GM08714 (cell line): Measurements from ENCODE around the gene FAH.

ENCODE experiments used
- H3K4me3 ChIP-seq: fragments of 200-500 bp; sonication (Bioruptor generic); 2 replicates; pipeline ENCODE4 v1.5.1; 2014; ENCODE audit warnings: mild to moderate bottlenecking, low read length, inconsistent platforms
- ZNF274 ChIP-seq: IDR thresholded peaks from 2 replicates; pipeline ENCODE4 v1.6.1; 2012; ENCODE audit warnings: mild to moderate bottlenecking, low read depth, low read length

FAH gene

GRCh38 chr15:80174017-80174746 lies 21.4 kb downstream of the FAH start:
- H3K4me3 ChIP-seq: no peak overlapping the region
- no peak for TF ChIP-seq ZNF274

DNA sequence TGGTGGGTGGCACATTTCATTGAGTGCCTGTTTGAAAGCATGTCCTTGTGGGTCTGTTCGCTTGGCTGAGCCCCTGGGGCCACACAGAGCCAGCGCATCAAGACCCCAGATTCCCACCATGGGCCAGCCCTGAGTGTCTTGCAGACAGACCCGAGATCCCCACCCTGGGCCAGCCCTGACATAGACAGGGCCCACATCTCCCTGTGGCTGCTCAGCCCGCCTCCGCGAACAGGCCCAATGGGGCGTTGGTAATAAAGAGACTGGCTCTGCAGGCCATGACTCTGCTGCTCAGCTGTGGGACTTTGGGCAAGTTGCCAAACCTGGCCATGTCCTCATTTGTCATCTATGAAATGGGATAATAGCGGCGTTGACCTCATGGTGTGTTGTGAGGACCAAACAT lies 22.6 kb downstream of the FAH start:
- TF ChIP-seq ZNF274: no peak
- no peak overlapping the region for H3K4me3 ChIP-seq

DNA sequence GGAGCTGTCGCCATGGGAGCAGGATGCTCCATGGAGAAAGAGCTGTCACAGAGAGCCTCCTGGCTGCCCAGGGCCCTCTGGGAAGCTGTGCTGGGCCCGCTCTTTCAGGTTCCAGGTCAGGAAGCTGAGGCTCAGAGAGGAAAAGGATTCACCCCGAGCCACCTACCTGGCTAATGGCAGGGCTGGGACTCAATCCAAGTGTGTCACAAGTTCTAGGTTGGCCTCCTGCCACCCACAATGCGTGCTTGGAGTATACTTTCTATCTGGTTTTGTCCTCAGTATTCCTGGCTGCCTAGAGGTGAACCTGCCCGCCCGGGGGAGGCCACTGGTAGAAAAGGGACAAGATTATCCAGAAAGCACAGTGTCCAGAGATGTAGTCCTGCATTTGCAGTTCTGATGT lies 23.6 kb downstream of the FAH start:
- no peak overlapping the region for H3K4me3 ChIP-seq
- TF ChIP-seq ZNF274: no peak

GRCh38 chr15:80177156-80177555 lies 24.4 kb downstream of the FAH start:
- no peak overlapping the region for H3K4me3 ChIP-seq
- TF ChIP-seq ZNF274: no peak

- no peak overlapping the region for H3K4me3 ChIP-seq
- no peak for TF ChIP-seq ZNF274
Observed at GRCh38 chr15:80179025-80179759, 26.4 kb downstream of the FAH start.

GRCh38 chr15:80179935-80180334 lies 27.1 kb downstream of the FAH start:
- no peak for TF ChIP-seq ZNF274
- H3K4me3 ChIP-seq: no peak overlapping the region

- TF ChIP-seq ZNF274: no peak
Observed at GRCh38 chr15:80180468-80180867, 27.7 kb downstream of the FAH start.

GRCh38 chr15:80180986-80181385 lies 28.2 kb downstream of the FAH start:
- no peak overlapping the region for H3K4me3 ChIP-seq
- TF ChIP-seq ZNF274: no peak

More at GRCh38 chr15:80180468-80180867, 27.7 kb downstream of the FAH start:
- H3K4me3 ChIP-seq: no peak overlapping the region

GRCh38 chr15:80182611-80183261 lies 29.9 kb downstream of the FAH start:
- H3K4me3 ChIP-seq: no peak overlapping the region
- no peak for TF ChIP-seq ZNF274

DNA sequence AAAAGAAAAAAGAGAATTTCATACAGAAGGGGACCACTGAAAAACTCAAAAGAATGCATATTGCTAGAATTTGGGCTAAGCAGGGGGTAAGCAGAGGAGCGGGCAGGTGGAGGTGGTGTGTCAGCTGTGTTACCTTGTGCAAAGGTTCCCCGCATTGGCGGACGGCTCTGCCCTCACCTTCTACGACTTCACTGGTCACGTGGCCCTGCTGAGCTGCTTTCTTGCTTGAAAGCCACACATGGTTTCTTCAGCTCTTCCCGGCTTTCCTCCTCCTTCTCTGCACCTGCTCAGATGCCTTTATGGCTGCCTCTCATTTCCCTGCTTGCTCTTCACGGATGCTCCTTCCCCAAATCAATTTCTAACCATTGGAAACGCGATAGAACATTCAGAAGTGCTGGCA lies 30.5 kb downstream of the FAH start:
- TF ChIP-seq ZNF274: no peak
- H3K4me3 ChIP-seq: no peak overlapping the region

- no peak overlapping the region for H3K4me3 ChIP-seq
- TF ChIP-seq ZNF274: no peak
Observed at GRCh38 chr15:80183886-80184285, 31.1 kb downstream of the FAH start.

DNA sequence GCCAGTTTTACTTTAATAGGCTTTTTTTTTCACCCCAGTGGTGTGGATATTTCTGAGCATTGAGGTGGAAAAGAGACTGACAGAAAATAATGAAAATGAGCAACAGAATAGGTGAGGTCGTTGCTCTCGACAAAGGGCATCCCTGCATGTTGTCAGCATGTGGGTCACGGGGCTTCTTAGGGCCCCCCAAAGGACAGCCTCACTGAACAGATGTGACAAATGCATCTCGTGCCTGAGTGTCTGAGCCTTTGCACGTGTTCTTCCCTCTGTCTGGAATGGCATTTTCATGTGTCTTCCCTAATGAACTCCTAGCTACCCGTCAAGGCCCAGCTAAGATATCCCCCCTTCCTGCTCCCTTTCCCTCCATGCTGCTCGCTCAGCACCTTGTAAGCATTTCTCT lies 31.8 kb downstream of the FAH start:
- no peak overlapping the region for H3K4me3 ChIP-seq
- no peak for TF ChIP-seq ZNF274

- TF ChIP-seq ZNF274: no peak
- H3K4me3 ChIP-seq: no peak overlapping the region
Observed at GRCh38 chr15:80185152-80185551, 32.4 kb downstream of the FAH start.

- no peak for TF ChIP-seq ZNF274
Observed at GRCh38 chr15:80186066-80186465, 33.3 kb downstream of the FAH start.

DNA sequence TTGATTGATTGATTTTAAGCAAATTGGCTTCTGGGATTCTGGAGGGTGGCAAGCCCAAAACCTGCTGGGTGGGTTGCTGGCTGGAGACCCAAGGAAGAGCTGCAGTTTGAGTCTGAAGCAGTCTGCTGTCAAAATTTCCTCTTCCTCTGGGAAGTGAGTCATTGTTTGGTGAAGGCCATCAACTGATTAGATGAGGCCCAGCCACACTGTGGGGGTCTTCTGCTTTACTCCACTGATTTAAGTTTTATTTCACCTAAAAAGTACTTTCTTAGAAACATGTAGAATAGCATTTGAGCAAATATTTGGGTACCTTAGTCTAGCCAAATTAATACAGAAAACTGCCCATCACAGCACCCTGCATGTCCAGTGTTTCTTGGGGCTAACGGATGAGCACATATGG lies 33.8 kb downstream of the FAH start:
- no peak overlapping the region for H3K4me3 ChIP-seq
- no peak for TF ChIP-seq ZNF274

More at GRCh38 chr15:80186066-80186465, 33.3 kb downstream of the FAH start:
- H3K4me3 ChIP-seq: no peak overlapping the region
